A549 (cell line): ENCODE measurements around the gene TFAP2C.

Experiments used
- BCL3 ChIP-seq: fragments of >200 bp; sonication (Bioruptor Twin); formaldehyde crosslinking; IDR thresholded peaks from 3 replicates; pipeline ENCODE4 v1.6.1; 2016
- CTCF ChIP-seq: fragments of >200 bp; sonication (Bioruptor Twin); formaldehyde crosslinking; IDR thresholded peaks from 3 replicates; pipeline ENCODE4 v1.5.1; 2016
- ELK1 ChIP-seq: fragments of 150-350 bp; IDR thresholded peaks from 2 replicates; pipeline ENCODE4 v1.6.1; 2014; ENCODE audit warnings: low read depth, mild to moderate bottlenecking, low read length
- HDAC2 ChIP-seq: fragments of 200-600 bp; sonication (generic); IDR thresholded peaks from 2 replicates; pipeline ENCODE4 v1.6.1; 2016
- HMGXB4 ChIP-seq: fragments of 250-450 bp; sonication (Bioruptor Pico); IDR thresholded peaks from 2 replicates; pipeline ENCODE4 v1.5.0; 2021; ENCODE audit warnings: mild to moderate bottlenecking, moderate library complexity, borderline replicate concordance
- JUN ChIP-seq, 2 experiments: fragments of >200 bp; sonication (Bioruptor Twin); formaldehyde crosslinking; IDR thresholded peaks; 2 replicates in 1 of 2; 3 replicates in 1 of 2; pipeline ENCODE4 v1.6.1; 2016 to 2017
- JUNB ChIP-seq: fragments of >200 bp; sonication (Bioruptor Twin); formaldehyde crosslinking; IDR thresholded peaks from 2 replicates; pipeline ENCODE4 v1.6.1; 2016
- POLR2A ChIP-seq: IDR thresholded peaks from 2 replicates; pipeline ENCODE4 v1.6.1; 2012; ENCODE audit warnings: mild to moderate bottlenecking, low read length
- RNF2 ChIP-seq: fragments of 200-600 bp; sonication (generic); IDR thresholded peaks from 2 replicates; pipeline ENCODE4 v1.6.1; 2016; ENCODE audit warnings: low read depth, mild to moderate bottlenecking, antibody characterized with exemption, moderate library complexity, borderline replicate concordance
- SMC3 ChIP-seq: fragments of >200 bp; sonication (Bioruptor Twin); formaldehyde crosslinking; IDR thresholded peaks from 3 replicates; pipeline ENCODE4 v1.6.1; 2018; ENCODE audit warnings: inconsistent platforms
- TP53 ChIP-seq: fragments of 250-450 bp; sonication (Bioruptor Pico); IDR thresholded peaks from 2 replicates; pipeline ENCODE4 v1.5.0; 2021; ENCODE audit warnings: mild to moderate bottlenecking, moderate library complexity
- USF2 ChIP-seq: fragments of 450-650 bp; IDR thresholded peaks from 2 replicates; pipeline ENCODE4 v1.6.1; 2014; ENCODE audit warnings: antibody characterized with exemption

GRCh38 chr20:56616716-56617115, 12.4 kb upstream of the TFAP2C start:
- TF ChIP-seq POLR2A (no peak), CTCF (no peak), JUNB (no peak), JUN (IDR thresholded peaks at IDR 0.05) (no peak), HDAC2 (no peak), ELK1 (no peak), RNF2 (no peak), BCL3 (no peak), USF2 (no peak), HMGXB4 (CRISPR knock-in tag) (no peak), SMC3 (no peak), TP53 (CRISPR knock-in tag) (no peak)
